ENCODE results near the gene ADAMTSL5.

ADAMTSL5 gene

DNA sequence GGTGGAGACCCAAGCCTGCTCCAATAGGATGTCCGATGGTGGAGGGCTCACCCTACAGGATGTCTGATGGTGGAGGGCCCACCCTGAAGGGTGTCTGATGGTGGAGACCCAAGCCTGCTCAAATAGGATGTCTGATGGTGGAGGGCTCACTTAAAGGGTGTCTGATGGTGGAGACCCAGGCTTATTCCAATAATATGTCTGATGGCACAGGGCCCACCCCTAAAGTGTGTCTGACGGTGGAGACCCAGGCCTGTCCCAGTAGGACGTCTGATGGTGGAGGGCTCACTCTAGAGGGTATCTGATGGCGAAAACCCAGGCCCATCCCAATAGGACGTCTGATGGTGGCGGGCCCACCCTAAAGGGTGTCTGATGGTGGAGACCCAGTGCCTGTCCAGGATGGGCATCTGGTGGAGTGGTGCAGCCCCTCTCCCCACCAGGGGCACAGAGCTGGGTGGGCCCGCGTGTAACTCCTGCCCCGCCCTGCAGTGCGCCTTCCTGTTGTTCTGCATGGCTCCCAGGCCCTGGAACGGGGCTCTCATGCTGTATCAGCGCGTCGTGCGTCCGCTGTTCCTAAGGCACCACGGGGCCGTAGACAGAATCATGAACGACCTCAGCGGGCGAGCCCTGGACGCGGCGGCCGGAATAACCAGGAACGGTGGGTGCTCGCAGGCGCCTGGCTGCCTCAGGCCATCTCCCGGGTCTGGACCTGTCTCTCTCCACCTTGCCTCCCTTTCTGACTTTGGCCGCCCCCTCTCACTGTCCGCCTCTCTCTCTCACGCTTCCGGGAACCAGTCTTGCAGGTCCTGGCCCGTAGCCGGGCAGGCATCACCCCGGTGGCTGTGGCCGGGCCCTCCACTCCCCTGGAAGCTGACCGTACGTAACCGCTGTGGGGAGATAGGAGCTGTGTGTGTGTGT, 16.8 kb downstream of the ADAMTSL5 start:
- no peak for DNase-seq (ENCODE audit: low read depth in 2 of 2)

DNA sequence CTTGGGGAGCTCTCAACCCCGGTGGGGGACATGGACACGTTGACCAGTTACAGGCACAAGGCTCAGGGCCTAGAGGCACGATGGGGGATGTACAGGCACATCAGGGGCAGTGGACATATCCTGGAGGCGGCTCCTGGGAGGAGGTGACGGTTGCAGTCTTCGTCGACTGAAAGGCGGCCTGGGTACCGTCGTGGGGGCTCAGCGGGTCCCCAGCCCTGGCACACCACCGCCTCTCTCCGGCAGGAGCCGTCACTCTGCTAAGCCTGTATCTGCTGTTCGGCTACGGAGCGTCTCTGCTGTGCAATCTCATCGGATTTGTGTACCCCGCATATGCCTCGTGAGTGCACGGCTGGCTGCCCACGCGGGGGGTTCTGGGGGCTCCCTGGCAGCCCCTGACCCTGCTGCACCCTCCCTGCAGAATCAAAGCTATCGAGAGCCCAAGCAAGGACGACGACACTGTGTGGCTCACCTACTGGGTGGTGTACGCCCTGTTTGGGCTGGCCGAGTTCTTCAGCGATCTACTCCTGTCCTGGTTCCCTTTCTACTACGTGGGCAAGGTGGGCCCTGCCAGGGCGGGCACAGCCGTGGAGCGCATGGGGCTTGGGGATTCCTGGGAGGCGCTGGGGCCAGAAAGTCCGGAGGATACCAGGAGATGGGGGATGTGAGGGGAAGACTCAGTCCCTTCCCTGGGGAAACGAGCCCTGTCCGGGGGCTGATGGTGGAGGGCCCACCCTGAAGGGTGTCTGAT, 17.6 kb downstream of the ADAMTSL5 start:
- DNase-seq (ENCODE audit: low read depth in 2 of 2), result no peak

DNA sequence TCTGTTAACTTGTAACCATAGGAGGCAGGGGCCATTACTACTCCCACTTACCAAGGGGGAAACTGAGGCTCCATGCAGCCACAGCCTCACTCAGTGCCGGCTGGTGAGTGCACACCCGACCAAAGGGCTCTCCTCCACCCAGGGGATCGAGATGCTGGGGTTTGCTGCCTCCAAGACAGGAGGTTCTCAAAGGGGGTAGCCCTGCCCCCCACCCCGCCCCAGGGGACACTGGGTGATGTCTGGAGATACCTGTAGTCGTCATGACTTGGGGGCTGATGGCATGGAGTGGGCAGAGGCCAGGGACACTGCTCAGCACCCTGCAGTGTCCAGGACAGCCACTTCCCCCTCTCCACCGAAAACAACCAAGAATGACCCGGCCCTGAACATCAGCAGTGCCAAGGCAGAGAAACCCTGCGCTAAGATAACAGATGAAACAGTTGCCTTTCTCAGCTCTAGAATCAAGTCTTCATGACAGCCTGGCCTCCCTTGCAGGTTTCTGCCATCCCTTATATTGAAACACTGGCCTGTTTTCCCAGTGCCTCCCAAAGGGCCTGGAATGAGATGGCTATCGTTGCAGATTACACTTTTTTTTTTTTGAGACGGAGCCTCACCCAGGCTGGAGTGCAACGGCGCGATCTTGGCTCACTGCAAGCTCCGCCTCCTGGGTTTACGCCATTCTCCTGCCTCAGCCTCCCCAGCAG, 18.6 kb downstream of the ADAMTSL5 start:
- DNase-seq (ENCODE audit: low read depth in 2 of 2), result no peak

DNA sequence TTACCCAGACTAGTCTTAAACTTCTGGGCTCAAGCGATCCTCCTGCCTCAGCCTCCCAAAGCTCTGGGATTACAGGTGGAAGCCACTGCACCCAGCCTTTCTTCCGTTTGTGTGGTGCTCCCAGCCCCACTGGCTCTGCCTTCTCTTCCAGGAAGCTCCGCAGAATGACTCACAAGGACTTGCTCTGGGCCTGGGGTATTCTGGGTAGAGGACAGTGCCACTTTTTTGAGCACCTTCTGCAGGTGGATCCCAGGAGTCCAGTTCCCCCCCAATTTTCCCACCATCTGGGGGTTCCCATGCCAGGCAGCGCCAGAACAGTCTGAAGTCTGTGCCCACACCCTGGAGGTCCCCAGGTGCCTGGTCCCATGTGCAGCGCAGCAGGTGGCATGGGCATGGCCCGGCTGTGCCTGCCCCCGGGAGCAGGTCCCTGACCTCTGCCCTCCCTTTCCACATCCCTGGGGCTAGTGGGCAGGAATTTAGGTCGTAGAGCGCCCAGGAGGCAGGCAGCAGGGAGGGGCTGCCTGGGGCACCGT, 20.3 kb downstream of the ADAMTSL5 start:
- DNase-seq (ENCODE audit: low read depth in 2 of 2), result no peak

DNA sequence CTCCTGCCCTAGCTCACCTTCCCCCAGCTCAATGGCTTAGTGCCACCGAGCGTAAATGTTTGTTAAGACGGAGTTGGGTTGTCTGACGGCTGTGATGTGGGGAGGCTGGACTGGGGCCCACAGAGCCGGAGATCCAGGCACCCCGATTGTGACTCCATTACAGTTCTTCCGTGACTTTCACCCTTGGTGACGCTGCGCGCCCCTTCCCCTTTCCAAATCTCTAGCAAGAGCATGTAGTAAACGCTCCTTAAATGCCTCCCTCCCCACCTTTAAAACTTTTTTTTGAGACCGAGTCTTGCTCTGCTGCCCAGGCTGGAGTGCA, 21.0 kb downstream of the ADAMTSL5 start:
- no peak for DNase-seq (ENCODE audit: low read depth in 2 of 2)

DNA sequence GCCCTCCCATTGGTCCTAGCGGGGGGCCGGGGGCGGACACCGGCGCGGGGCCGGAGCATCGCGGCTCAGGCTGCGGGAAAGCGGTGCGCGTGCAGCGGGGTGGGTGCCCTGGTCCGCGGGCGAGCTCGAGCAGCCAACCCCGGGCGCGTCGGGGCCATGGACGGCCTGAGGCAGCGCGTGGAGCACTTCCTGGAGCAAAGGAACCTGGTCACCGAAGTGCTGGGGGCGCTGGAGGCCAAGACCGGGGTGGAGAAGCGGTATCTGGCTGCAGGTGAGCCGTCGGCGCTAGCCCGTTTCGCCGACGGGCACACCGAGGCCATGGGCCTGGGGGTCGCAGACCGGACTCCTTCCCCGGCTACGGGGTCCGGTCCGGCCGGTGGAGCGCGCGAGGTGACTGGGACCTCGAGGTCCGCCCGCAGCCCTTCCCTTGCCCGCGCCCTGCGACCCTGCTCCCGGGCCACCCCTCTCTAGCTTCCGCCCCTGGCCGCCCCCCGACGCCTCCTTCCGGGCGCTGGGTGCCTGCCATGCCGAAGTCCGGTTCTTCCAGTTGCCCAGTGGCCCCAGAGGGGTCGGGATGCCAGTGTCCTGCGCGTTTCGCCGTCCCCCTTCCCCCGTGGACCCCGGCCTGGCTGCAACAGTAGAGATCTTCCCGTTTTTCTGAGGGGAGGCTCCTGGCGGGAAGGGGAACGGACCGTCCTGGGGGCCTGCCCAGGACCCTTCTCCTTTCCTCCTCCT, 21.5 kb downstream of the ADAMTSL5 start, which contains the start of gene REEP6:
REEP6 (plus strand) TSS at position 68 of the 735 bp plus-strand sequence; CDS start at position 157, 89 bp downstream.
- no peak for DNase-seq (ENCODE audit: low read depth in 2 of 2)

DNA sequence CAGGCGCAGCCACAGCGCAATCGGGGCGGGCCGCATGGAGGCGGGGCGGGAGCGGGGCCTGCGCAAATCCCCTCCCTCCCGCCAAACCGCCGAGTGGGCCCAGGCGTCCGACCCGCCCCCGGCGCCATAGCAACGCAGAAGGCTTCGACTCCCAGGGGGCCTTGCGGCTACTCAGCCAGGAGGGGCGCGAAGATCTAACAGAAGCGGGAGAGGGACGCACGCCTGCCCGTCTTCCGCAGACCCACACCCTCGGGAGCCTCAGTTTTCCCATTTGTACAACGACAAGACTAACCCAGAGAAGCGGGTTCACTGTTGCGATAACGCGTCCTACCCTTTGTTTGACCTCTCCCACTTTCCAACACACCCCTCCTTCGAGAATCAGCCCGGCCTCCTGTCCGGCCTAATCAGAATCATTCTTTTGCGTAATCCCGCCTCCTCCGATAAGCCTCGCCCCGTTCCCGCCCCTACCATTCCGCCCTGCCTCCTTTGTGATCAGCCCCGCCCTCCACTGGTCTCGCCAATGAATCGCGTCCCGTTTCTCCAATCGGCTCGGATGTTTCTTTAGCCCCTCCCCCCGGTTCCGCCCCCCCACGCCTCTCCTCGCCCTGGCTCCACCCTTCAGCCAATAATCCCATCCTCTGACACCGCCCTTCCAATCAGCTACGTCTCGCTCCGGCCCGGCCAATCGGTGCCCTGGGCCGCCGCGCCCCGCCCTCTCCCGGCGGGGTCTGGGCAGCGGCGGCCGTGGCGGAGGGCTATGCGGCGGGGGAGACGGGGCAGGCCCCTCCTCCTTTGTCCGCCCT, 22.3 kb downstream of the ADAMTSL5 start, which contains the start of gene PCSK4:
PCSK4 (minus strand) TSS at position 40 of the 803 bp plus-strand sequence; CDS start at position 36, 4 bp downstream.
- DNase-seq (ENCODE audit: low read depth in 2 of 2), result peak; percentile 94 to 97

DNA sequence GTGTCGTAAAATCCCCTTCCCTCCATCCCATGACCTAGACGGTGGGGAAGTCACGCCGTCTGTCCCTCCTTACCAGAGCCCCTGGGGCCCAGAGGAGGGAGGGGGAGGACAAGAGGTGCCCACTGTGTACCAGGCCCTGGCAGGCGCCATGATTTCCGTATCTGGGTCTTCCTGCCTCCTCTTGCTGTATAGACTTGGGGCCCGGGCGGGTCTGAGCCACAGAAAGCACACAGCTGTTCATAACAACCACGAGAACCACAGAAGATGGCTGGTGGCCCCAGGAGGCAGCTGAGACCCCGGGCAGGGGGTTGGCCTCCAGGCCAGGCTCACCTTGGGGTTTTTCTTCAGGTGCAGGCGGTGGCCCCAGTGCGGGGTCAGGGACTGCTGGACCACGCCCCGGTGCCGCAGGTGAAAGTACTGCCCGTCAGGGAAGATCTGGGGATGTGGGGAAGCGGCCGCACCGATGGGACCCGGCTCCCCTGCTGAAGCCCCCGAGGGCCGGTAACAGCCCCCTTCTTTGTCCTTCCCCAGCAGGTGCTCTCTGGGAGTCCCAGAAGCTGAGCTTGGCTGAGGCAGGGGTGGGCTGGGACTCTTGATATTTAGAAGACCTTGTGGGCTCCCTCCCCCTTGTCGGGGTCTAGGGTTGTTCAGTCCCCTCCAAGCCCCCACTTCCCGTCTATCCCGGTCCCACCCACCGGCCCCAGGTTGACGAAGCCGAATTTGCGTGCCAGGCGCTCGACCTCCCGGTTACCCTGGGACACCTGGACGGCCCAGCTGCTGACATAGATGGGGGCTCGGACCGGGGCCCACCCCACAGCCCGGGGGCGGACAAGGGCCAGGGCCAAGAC, 23.1 kb downstream of the ADAMTSL5 start:
- DNase-seq (ENCODE audit: low read depth in 2 of 2), result no peak

DNA sequence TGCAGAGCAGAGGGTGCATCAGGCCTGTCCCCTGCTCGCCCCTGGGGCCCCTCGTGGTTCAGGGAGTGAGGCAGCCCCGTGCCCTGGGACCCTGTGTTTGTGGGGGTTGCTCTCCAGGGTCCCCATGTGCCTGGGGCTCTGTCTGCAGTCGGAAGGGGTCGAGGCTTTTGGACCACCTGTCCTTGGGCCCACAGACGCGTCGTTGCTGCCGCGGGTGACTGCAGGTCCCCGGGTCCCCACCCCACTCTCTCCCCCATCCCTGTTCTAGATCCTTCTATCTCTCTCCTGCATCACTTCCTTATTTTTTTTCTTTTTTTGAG, 24.6 kb downstream of the ADAMTSL5 start:
- no peak for DNase-seq (ENCODE audit: low read depth in 2 of 2)

DNA sequence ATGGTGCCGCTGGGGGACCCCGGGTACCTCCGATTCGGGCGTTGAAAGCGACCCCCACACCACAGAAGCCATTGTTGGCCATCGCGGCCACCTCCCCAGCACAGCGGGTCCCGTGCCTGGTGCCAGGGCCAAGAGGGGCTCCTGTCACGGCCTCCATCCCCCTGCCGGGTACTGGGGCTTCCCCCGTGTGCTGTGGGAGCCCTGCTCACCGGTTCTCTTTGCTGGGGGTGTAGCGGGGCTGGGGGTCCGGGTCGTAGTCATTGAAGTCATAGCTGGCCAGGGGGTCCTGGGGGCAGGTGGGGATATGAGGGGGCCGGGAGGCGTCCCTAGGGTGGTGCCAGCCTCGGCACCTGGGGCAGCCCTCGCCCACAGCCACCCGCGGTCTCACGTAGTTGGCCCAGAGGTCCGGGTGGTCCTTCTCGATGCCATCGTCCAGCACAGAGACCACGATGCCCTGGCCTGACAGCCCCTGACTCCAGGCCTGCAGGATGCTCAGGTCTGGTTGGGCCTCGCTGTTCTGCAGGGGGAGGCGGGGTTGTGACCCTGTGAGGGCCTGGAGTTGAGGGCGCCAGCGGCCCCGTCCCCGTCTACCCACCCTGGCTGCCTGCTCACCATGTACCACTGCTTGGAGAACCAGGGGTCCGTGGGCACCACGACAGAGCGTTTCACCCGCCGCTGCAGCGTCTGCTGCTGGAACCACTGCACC, 25.1 kb downstream of the ADAMTSL5 start:
- no peak for DNase-seq (ENCODE audit: low read depth in 2 of 2)

DNA sequence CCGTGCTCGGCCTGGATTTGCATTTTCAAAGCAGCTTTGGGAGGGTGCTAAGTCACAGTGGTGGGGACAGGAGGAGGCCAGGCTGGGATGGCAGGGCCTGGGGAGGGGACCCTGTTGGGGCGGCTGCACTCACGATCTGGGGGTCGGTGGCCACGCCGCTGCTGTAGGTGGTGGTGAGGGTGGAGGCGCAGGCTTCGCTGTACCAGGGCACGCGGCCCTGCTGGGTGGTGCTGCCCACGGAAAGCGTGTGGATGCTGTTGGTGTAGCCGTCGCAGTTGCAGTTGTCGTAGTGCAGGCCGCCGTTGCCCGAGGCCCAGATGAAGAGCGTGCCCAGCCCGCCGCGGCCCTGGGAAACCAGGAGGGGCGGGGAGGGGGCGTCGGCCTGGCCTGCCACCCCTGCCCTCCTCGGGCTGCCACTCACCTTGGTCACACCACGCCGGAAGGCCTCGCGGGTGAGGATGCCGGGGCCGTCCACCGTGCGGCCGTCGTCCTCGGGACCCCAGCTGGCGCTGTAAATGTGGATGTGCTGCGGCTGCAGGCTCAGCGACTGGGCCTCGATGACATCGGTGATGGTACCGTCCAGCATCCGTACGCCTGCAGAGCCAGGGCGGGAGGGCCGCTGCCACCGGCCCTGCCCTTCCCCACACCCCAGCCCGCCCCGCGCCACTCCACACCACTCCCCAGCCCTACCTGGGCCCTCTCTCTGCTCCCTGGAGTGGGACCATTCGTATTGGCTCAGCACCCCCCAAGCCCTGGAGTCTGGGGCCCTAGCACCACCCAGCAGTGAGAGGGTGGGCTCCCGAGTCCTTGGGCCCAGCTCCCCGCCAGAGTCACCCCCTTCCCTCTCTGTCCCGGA, 25.9 kb downstream of the ADAMTSL5 start:
- no peak for DNase-seq (ENCODE audit: low read depth in 2 of 2)

DNA sequence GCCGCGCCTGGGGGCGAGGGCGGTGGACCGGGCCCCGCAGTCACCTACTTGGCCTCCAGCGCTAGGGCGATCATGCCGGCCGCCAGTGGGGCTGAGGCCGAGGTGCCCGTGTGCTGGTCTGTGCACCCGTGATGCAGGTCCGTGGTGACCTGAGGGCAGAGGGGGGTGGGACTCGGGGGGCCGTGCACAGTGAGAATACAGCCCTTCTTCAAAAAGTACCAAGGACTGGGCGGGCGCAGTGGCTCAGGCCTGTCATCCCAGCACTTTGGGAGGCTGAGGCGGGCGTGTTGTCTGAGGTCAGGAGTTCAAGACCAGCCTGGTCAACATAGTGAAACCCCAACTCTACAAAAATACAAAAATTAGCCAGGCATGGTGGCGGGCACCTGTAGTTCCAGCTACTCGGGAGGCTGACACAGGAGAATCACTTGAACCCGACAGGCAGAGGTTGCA, 28.8 kb downstream of the ADAMTSL5 start:
- no peak for DNase-seq (ENCODE audit: low read depth in 2 of 2)

DNA sequence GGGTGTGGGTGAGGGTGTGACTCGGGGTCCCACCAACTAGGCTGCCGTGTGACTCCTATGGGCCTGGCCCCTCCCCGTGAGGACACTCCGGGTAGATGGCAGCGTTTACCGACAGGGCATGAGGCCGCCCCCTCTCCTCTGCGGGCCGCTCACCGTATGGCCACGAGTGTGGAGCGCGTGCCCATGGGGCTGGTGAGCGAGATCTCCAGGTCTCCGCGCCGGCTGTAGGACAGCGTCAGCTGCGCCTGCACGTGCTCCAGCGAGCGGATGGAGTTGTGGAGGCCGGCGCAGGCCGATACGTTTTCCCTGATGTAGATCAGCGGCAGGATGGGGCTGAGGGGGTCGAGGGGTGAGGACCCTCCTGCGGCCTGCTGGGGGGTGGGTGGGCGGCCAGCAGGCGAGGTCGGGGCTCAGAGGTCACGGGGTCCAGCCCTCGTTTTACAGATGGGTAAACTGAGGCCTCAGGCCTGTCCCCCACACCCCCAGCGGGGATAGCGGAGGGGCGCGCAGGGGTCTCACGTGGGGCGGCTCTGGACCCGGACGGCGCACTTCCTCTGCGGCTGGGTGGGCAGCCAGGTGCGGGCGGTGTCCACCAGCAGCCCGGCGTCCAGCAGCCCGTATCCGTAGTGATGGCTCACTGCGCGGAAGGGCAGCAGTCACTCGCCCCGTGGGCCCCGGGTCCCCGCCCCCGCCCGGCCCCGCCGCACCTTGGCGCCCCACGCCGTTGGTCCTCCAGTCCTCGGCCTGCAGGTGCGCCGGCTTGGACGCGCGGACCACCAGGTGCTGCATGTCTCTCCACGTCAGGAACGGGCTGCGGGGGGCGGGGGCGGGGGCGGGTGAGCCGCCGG, 29.5 kb downstream of the ADAMTSL5 start:
- no peak for DNase-seq (ENCODE audit: low read depth in 2 of 2)

DNA sequence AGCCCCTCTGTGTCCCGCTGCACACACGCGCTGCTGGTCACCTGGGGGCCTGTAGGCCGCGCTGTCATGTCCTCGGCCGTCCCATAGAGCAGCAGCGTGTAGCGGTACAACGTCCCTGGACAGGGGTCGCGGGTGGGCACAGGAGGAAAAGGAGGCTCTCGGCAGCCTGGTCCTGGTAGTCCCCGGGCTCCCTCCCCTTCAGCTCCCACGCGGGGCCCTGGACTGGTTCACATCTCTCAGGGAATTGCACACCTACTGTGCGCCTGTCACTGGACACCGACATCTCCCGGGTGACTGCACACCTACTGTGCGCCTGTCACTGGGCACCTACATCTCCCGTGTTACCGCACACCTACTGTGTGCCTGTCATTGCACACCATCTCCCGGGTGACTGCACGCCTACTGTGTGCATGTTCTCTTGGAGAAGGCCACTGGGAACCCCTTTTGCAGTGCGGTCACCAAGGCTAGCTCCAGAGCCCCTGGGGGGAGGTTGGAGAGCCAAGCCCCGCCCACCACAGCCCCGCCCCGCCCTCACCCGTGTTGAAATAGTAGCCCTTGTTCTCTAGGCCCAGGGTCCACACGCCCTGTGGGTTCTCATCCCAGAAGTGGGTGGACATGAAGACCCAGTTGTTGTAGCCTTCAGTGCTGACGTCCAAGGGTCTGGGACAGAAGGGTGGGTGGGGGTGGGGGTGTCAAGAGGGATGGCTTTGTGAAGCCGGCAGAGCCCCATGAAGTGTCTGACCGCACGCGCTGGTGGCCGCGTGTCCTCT, 30.3 kb downstream of the ADAMTSL5 start:
- DNase-seq (ENCODE audit: low read depth in 2 of 2), result no peak

DNA sequence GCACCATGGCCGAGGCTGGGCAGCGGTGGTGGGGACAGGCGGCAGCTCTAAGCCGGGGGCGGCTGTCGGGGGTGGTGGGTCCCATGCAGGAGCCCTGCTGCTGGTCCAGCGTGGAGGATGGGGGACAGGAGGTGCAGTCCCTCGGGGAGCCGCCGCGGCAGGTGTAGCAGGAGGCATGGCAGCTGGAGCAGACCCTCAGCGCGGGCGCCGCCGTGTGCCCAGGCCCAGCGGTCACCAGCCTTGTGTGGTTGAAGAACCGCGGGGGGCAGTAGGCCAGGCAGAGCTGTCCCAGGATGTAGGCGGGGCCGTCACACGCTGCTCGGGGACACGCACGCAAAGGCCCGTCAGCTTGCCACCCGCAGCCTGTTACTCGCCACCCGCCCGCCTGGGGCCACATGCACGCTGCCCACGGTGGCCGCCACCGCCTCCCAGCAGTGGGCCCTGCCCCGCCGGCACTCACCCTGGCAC, 30.9 kb downstream of the ADAMTSL5 start:
- no peak for DNase-seq (ENCODE audit: low read depth in 2 of 2)

DNA sequence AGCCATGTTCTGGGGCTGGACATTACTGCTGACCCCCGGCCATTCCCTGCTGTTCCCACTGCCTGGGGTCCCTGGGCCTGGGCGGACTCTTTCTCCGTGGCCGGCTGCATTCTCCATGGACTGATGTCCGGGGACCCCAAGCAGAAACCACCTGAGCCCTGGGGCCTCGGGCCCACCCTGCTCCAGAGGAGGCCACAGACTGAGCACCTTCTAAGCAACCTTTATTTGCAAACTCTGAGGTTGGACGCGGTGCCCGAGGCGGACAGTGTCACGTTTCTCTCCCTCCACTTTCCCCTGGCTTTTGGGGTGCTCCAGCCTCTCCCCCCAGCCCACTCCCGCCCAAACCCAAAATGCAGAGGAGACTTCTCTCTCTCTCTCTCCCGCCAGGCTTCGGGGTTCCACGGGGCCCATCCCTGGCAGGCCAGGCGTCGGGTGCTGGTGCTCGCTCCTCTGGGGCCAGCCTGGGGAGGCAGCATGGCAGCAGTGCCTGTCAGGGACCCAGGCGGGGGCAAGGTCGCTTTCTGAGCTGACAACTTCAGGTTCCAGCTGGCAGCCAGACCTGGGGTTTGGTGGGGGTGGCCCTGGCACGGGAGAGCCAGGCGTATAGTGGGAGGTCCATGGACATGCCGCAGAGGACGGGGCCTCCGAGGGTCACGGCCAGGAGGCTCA, 31.5 kb downstream of the ADAMTSL5 start:
- DNase-seq (ENCODE audit: low read depth in 2 of 2), result no peak
